HG03571 (cell line): ENCODE data around the gene WDR27.
"Not testable (repeated sequence)": the region's sequence is repeated elsewhere in the genome, so short reads cannot be mapped to it uniquely, and the experiment has no call there.

Experiments used
- ATAC-seq: cut with Tn5 transposase; IDR thresholded peaks from one replicate; pipeline ENCODE4 v1.9.1; 2021; ENCODE audit not compliant: unreplicated experiment

WDR27 gene

GRCh38 chr6:169664227-169664626 is 37.6 kb downstream of the WDR27 start:
- ATAC-seq, result no peak

- no peak for ATAC-seq
Observed at GRCh38 chr6:169663468-169663867, 38.4 kb downstream of the WDR27 start.

- ATAC-seq, result no peak
Observed at GRCh38 chr6:169661391-169661756, 40.5 kb downstream of the WDR27 start.

GRCh38 chr6:169660751-169661390 is 41.0 kb downstream of the WDR27 start:
- no peak for ATAC-seq

- ATAC-seq, result no peak
Observed at GRCh38 chr6:169659820-169660610, 41.8 kb downstream of the WDR27 start.

GRCh38 chr6:169657284-169657610 is 44.6 kb downstream of the WDR27 start:
- ATAC-seq, result no peak

GRCh38 chr6:169656546-169657283 is 45.1 kb downstream of the WDR27 start:
- no peak for ATAC-seq

GRCh38 chr6:169654598-169655391 is 47.0 kb downstream of the WDR27 start:
- ATAC-seq, result peak; percentile 87

GRCh38 chr6:169653691-169654090 is 48.1 kb downstream of the WDR27 start:
- no peak for ATAC-seq

- ATAC-seq, result no peak
Observed at GRCh38 chr6:169652896-169653295, 48.9 kb downstream of the WDR27 start.

- no peak for ATAC-seq
Observed at GRCh38 chr6:169651498-169651897, 50.3 kb downstream of the WDR27 start.

- ATAC-seq, result no peak
Observed at GRCh38 chr6:169650959-169651292, 50.9 kb downstream of the WDR27 start.

- no peak for ATAC-seq
Observed at GRCh38 chr6:169650241-169650958, 51.4 kb downstream of the WDR27 start.

GRCh38 chr6:169648617-169649016 is 53.2 kb downstream of the WDR27 start:
- no peak for ATAC-seq

GRCh38 chr6:169648092-169648491 is 53.7 kb downstream of the WDR27 start:
- no peak for ATAC-seq

- no peak for ATAC-seq
Observed at GRCh38 chr6:169647637-169648036, 54.2 kb downstream of the WDR27 start.

- ATAC-seq, result no peak
Observed at GRCh38 chr6:169646906-169647567, 54.8 kb downstream of the WDR27 start.

- ATAC-seq, result not testable (repeated sequence)
Observed at GRCh38 chr6:169645459-169645858, 56.4 kb downstream of the WDR27 start.

GRCh38 chr6:169643521-169643920 is 58.3 kb downstream of the WDR27 start:
- ATAC-seq, result no peak

GRCh38 chr6:169642455-169642854 is 59.4 kb downstream of the WDR27 start:
- ATAC-seq, result no peak
